HepG2 (cell line): Measurements from ENCODE around the gene TRIO. TPM values are rescaled to one million over a fixed set of nuclear protein-coding genes. Genes with fewer than 3 reads are reported as not detected.

Experiments used
- ATAC-seq: fragments of 200-7000 bp; cut with Tn5 transposase; 3 replicates; pipeline ENCODE4 v1.9.1; 2020; ENCODE audit warnings: mild to moderate bottlenecking, moderate library complexity
- BruUV-seq: library from RNA; stranded (reverse); fragments of 400-500 nt; replicated peaks from 2 replicates; lab custom pipeline; 2021; lab: Mats Ljungman, UMichigan
- CTCF ChIA-PET: fragments of 300-600 bp; formaldehyde crosslinking; extraction: SDS; loops from one replicate; lab custom pipeline; 2021; ENCODE audit warnings: low total read pairs, inconsistent platforms, low intra/inter-chr PET ratio; lab: Yijun Ruan, JAX
- POLR2A ChIA-PET: fragments of 350-600 bp; sonication (Branson Sonifier 250); formaldehyde crosslinking; loops from one replicate; lab custom pipeline; 2020; ENCODE audit warnings: antibody characterized with exemption, inconsistent platforms; lab: Yijun Ruan, JAX
- DNase-seq: peaks from one replicate; pipeline ENCODE4 v3.0.0-alpha.2; 2015; ENCODE audit warnings: low spot score
- FAIRE-seq: peaks from 3 replicates; lab custom pipeline; 2011; peaks lifted over from hg19 to GRCh38; lab: Jason Lieb, UNC
- H2AFZ ChIP-seq: one replicate; pipeline ENCODE4 v1.6.1; 2011; ENCODE audit warnings: low read length, inconsistent platforms
- H3K27ac ChIP-seq: fragments of 300-600 bp; 3 replicates; pipeline ENCODE4 v1.8.0; 2011; ENCODE audit warnings: mixed run types, mild to moderate bottlenecking, mixed read lengths, low read length, inconsistent platforms; ENCODE audit not compliant: insufficient read depth; ENCODE audit errors: extremely low read length
- H3K27me3 ChIP-seq, 2 experiments: fragments of 200-600 bp in 1 of 2; 2 replicates in 1 of 2; 3 replicates in 1 of 2; pipeline versions ENCODE4 v1.6.0 to v1.8.0; 2011; ENCODE audit warnings: low read length in 2 of 2, mild to moderate bottlenecking in 2 of 2, moderate library complexity in 2 of 2, inconsistent platforms in 1 of 2; ENCODE audit not compliant: insufficient read depth in 2 of 2, control insufficient read depth in 1 of 2
- H3K36me3 ChIP-seq, 2 experiments: fragments of 200-600 bp in 1 of 2; replicated peaks in 1 of 2; 2 replicates in 1 of 2; 3 replicates in 1 of 2; pipeline versions ENCODE4 v1.5.1 to v1.8.0; 2011; ENCODE audit warnings: low read length in 2 of 2, inconsistent platforms in 1 of 2; ENCODE audit not compliant: insufficient read depth in 2 of 2, control insufficient read depth in 1 of 2
- H3K4me1 ChIP-seq: 2 replicates; pipeline ENCODE4 v1.5.1; 2012; ENCODE audit warnings: low read length, inconsistent platforms; ENCODE audit not compliant: insufficient read depth
- H3K4me2 ChIP-seq: 2 replicates; pipeline ENCODE4 v1.6.0; 2011; ENCODE audit warnings: low read depth, low read length, inconsistent platforms
- H3K4me3 ChIP-seq, 3 experiments: fragments of 200-600 bp in 1 of 3; sonication (generic), shearing (Covaris generic) in 1 of 3; replicated peaks in 1 of 3; 2 replicates each; pipeline ENCODE4 v1.5.1; 2011 to 2016; ENCODE audit warnings: low read length in 3 of 3, inconsistent platforms in 2 of 3, low read depth in 2 of 3, mild to moderate bottlenecking in 2 of 3, control low read depth in 1 of 3, mixed read lengths in 1 of 3; ENCODE audit not compliant: insufficient read depth in 1 of 3
- H3K79me2 ChIP-seq: one replicate; pipeline ENCODE4 v1.6.1; 2011; ENCODE audit warnings: low read length, inconsistent platforms; ENCODE audit not compliant: insufficient read depth
- H3K9ac ChIP-seq: 2 replicates; pipeline ENCODE4 v1.6.0; 2011; ENCODE audit warnings: mild to moderate bottlenecking, low read depth, low read length, inconsistent platforms; ENCODE audit not compliant: insufficient read depth
- H3K9me3 ChIP-seq: 2 replicates; pipeline ENCODE4 v1.5.1; 2012; ENCODE audit warnings: mild to moderate bottlenecking, low read length
- H4K20me1 ChIP-seq: 2 replicates; pipeline ENCODE4 v1.6.0; 2011; ENCODE audit warnings: inconsistent platforms, mild to moderate bottlenecking, low read length, moderate library complexity; ENCODE audit not compliant: insufficient read depth
- CBX5 ChIP-seq: sonication (generic); formaldehyde crosslinking; IDR thresholded peaks from 2 replicates; pipeline ENCODE4 v1.4.0; 2020; ENCODE audit warnings: missing genetic modification reagents, borderline replicate concordance
- GMEB2 ChIP-seq: IDR thresholded peaks from 2 replicates; pipeline ENCODE4 v1.6.1; 2016; ENCODE audit warnings: missing biosample characterization, missing genetic modification reagents, low read depth
- HMG20B ChIP-seq: conservative IDR thresholded peaks from 2 replicates; pipeline ENCODE4 v1.6.1; 2016; ENCODE audit warnings: missing genetic modification reagents, missing compliant biosample characterization
- HNRNPH1 ChIP-seq: fragments of 200-400 bp; formaldehyde crosslinking; optimal IDR thresholded peaks from 2 replicates; pipeline ENCODE3; 2017; ENCODE audit warnings: mild to moderate bottlenecking, low read depth, low read length
- MTF1 ChIP-seq: sonication (generic); formaldehyde crosslinking; IDR thresholded peaks from 2 replicates; pipeline ENCODE4 v1.5.0; 2020; ENCODE audit warnings: missing genetic modification reagents
- PAWR ChIP-seq: sonication (generic); formaldehyde crosslinking; IDR thresholded peaks from 2 replicates; pipeline ENCODE4 v1.4.0; 2020; ENCODE audit warnings: missing genetic modification reagents, mild to moderate bottlenecking, borderline replicate concordance
- REL ChIP-seq: sonication (generic); formaldehyde crosslinking; conservative IDR thresholded peaks from 2 replicates; pipeline ENCODE4 v1.8.0; 2022; ENCODE audit warnings: mild to moderate bottlenecking, missing genetic modification reagents, moderate library complexity
- SNAI1 ChIP-seq: sonication (generic); formaldehyde crosslinking; IDR thresholded peaks from 2 replicates; pipeline ENCODE4 v1.5.0; 2020; ENCODE audit warnings: mild to moderate bottlenecking, missing genetic modification reagents, borderline replicate concordance
- TFE3 ChIP-seq: IDR thresholded peaks from 2 replicates; pipeline ENCODE4 v1.6.1; 2016
- ZMYM3 ChIP-seq: sonication (generic); formaldehyde crosslinking; IDR thresholded peaks from 2 replicates; pipeline ENCODE4 v1.5.1; 2020; ENCODE audit warnings: mild to moderate bottlenecking, missing genetic modification reagents
- ZNF12 ChIP-seq: sonication (generic); formaldehyde crosslinking; IDR thresholded peaks from 2 replicates; pipeline ENCODE4 v1.5.0; 2020; ENCODE audit warnings: missing genetic modification reagents
- ZNF251 ChIP-seq: sonication (generic); formaldehyde crosslinking; IDR thresholded peaks from 2 replicates; pipeline ENCODE4 v1.9.0; 2021; ENCODE audit warnings: mild to moderate bottlenecking, missing genetic modification reagents
- ZNF275 ChIP-seq: sonication (generic); formaldehyde crosslinking; IDR thresholded peaks from 2 replicates; pipeline ENCODE4 v1.8.0; 2022; ENCODE audit warnings: missing genetic modification reagents, mild to moderate bottlenecking, inconsistent platforms, borderline replicate concordance
- ZNF574 ChIP-seq: sonication (generic); formaldehyde crosslinking; IDR thresholded peaks from 2 replicates; pipeline ENCODE4 v1.4.0; 2020; ENCODE audit warnings: missing genetic modification reagents
- ZNF784 ChIP-seq: sonication (generic); formaldehyde crosslinking; IDR thresholded peaks from 2 replicates; pipeline ENCODE4 v1.5.1; 2020; ENCODE audit warnings: missing genetic modification reagents, mild to moderate bottlenecking, borderline replicate concordance
- ZNF83 ChIP-seq: sonication (generic); formaldehyde crosslinking; IDR thresholded peaks from 2 replicates; pipeline ENCODE4 v1.4.0; 2020; ENCODE audit warnings: missing genetic modification reagents, mild to moderate bottlenecking, borderline replicate concordance
- WGBS: methylation state at CpG from one replicate; pipeline ENCODE4 v1.1.6; 2017; ENCODE audit warnings: low lambda C conversion rate; 5-methylcytosine and 5-hydroxymethylcytosine counted together
- in situ Hi-C: cut with HindIII; loops from 2 replicates; pipeline ENCODE4 v1.10.0; 2017; ENCODE audit warnings: low pct_unique_long_range_greater_than_20kb; ENCODE audit not compliant: extremely low pct_ligation_motif_present
- intact Hi-C: fragments of 100-400 bp; cut with micrococcal nuclease; formaldehyde crosslinking; loops from one replicate; pipeline ENCODE4 v1.10.0; 2022; ENCODE audit not compliant: unreplicated experiment
- polyA plus RNA-seq, 8 experiments: library from polyadenylated mRNA; depleted of rRNA in 3 of 8; stranded (reverse) in 7 of 8; unstranded in 1 of 8; fragments of >200 nt; fragmentation: Illumina TruSeq in 4 of 8; extraction: Trizol in 4 of 8; gene quantifications; 2 replicates each; pipeline versions ENCODE4 v1.2.1 to v1.2.3, GENCODE V29; 2011 to 2016; ENCODE audit warnings: low read depth in 4 of 8, missing spikeins in 1 of 8, mixed read lengths in 1 of 8; ENCODE audit not compliant: insufficient read depth in 1 of 8
- total RNA-seq, 5 experiments: library from RNA; depleted of rRNA; stranded (reverse); fragments of >200 nt; fragmentation: Illumina TruSeq; extraction: Trizol; gene quantifications; 2 replicates each; pipeline ENCODE4 v1.2.3, GENCODE V29; 2016; ENCODE audit warnings: low read depth in 1 of 5

Gene TRIO
- total and polyA plus RNA-seq, 2 of the 13 experiments (the other 11 are each of a cell fraction or from before 2014, with no cell fraction given): 45.2 to 45.9 TPM

GRCh38 chr5:14396737-14397136 is 253.6 kb downstream of the TRIO start (continued):
- no peak for TF ChIP-seq ZNF275 (CRISPR knock-in tag)
- TF ChIP-seq ZMYM3 (CRISPR knock-in tag): no peak
- TF ChIP-seq ZNF12 (CRISPR knock-in tag): no peak

GRCh38 chr5:14397717-14398116 is 254.6 kb downstream of the TRIO start:
- ATAC-seq (no peak), FAIRE-seq (no peak), DNase-seq (no peak)
- Histone ChIP-seq H3K4me2 (no peak overlapping the region), H3K4me3 (no peak overlapping the region), H4K20me1 (no peaks in the 10 kb centered on the region), H3K27me3 (no peaks in the 10 kb centered on the region), H3K4me1 (no peaks in the 10 kb centered on the region), H3K9me3 (no peaks in the 10 kb centered on the region), H3K9ac (no peak overlapping the region), H3K36me3 (peaks cover 15 to 42% of the 10 kb centered on the region in 2 experiments), H3K27ac (no peak overlapping the region), H3K79me2 (peaks cover 3% of the 10 kb centered on the region), H2AFZ (no peak overlapping the region)
- POLR2A ChIA-PET: no interaction called here
- BruUV-seq: no TSS peak
- intact Hi-C loops: no loop called here
- in situ Hi-C loops: loop anchor here (5.0 kb wide), 1 partner anchor 250 kb away; no protein-coding TSS in a partner anchor
- 97% methylated on average over 3 of the region's 3 CpGs for WGBS
- CTCF ChIA-PET: interaction anchor here (2.9 kb wide), 1 partner anchor 251 kb away, joined by 25 read pairs; no protein-coding TSS in a partner anchor
- no peak for TF ChIP-seq MTF1 (CRISPR knock-in tag)
- no peak for TF ChIP-seq HNRNPH1
- no peak for TF ChIP-seq REL (CRISPR knock-in tag)
- no peak for TF ChIP-seq PAWR (CRISPR knock-in tag)
- no peak for TF ChIP-seq TFE3 (CRISPR knock-in tag)
- TF ChIP-seq ZNF12 (CRISPR knock-in tag): no peak
- no peak for TF ChIP-seq ZNF83 (CRISPR knock-in tag)
- TF ChIP-seq GMEB2 (CRISPR knock-in tag): no peak
- TF ChIP-seq SNAI1 (CRISPR knock-in tag): no peak
- no peak for TF ChIP-seq ZNF784 (CRISPR knock-in tag)
- TF ChIP-seq ZNF574: no peak
- TF ChIP-seq ZNF251 (CRISPR knock-in tag): no peak
- no peak for TF ChIP-seq CBX5
- no peak for TF ChIP-seq HMG20B
